Putamen (tissue), 1 donor: ENCODE results near the gene CD9.

ENCODE experiments used
- DNase-seq: peaks from one replicate; pipeline ENCODE4 v3.0.0-alpha.2; 2016; ENCODE audit warnings: low spot score

The CD9 gene

GRCh38 chr12:6241495-6241894 lies 41.3 kb downstream of the CD9 start:
- DNase-seq: no peak

- DNase-seq: no peak
Observed at GRCh38 chr12:6249580-6249979, 49.4 kb downstream of the CD9 start.

- DNase-seq: no peak
Observed at GRCh38 chr12:6250343-6250742, 50.1 kb downstream of the CD9 start.

- DNase-seq: no peak
Observed at GRCh38 chr12:6253278-6253677, 53.1 kb downstream of the CD9 start.

GRCh38 chr12:6254491-6254890 lies 54.3 kb downstream of the CD9 start:
- no peak for DNase-seq

GRCh38 chr12:6257007-6257406 lies 56.8 kb downstream of the CD9 start:
- no peak for DNase-seq

- DNase-seq: no peak
Observed at GRCh38 chr12:6262211-6262610, 62.0 kb downstream of the CD9 start.

- DNase-seq: no peak
Observed at GRCh38 chr12:6262623-6263022, 62.4 kb downstream of the CD9 start.

- DNase-seq: no peak
Observed at GRCh38 chr12:6263931-6264330, 63.7 kb downstream of the CD9 start.

- DNase-seq: no peak
Observed at GRCh38 chr12:6264402-6265037, 64.3 kb downstream of the CD9 start.

GRCh38 chr12:6265038-6265405 lies 64.8 kb downstream of the CD9 start:
- DNase-seq: no peak

- DNase-seq: no peak
Observed at GRCh38 chr12:6266541-6266966, 66.4 kb downstream of the CD9 start.

- DNase-seq: no peak
Observed at GRCh38 chr12:6266971-6267721, 66.9 kb downstream of the CD9 start.

GRCh38 chr12:6268484-6269157 lies 68.4 kb downstream of the CD9 start:
- no peak for DNase-seq

GRCh38 chr12:6269986-6270385 lies 69.8 kb downstream of the CD9 start:
- no peak for DNase-seq

- DNase-seq: no peak
Observed at GRCh38 chr12:6271281-6271680, 71.1 kb downstream of the CD9 start.

GRCh38 chr12:6272300-6273204 lies 72.4 kb downstream of the CD9 start:
- DNase-seq: no peak

- no peak for DNase-seq
Observed at GRCh38 chr12:6273205-6273540, 73.0 kb downstream of the CD9 start.

GRCh38 chr12:6273541-6274230 lies 73.5 kb downstream of the CD9 start:
- no peak for DNase-seq

GRCh38 chr12:6274231-6275221 lies 74.3 kb downstream of the CD9 start:
- no peak for DNase-seq
